OCI-LY3 (cell line): ENCODE data around the gene PRL.

Source experiments
- EZH2phosphoT487 ChIP-seq: fragments of 200-600 bp; shearing (Covaris generic); IDR thresholded peaks from 2 replicates; pipeline ENCODE4 v1.6.1; 2018; ENCODE audit warnings: antibody characterized with exemption, mixed run types, low read depth
- TF ChIP-seq, protein P1 (sequence below): fragments of 200-600, 300-600 bp; sonication (generic); IDR thresholded peaks from 2 replicates; pipeline ENCODE4 v1.5.1; 2014; ENCODE audit warnings: antibody characterized with exemption, low read length, low read depth

DNA sequence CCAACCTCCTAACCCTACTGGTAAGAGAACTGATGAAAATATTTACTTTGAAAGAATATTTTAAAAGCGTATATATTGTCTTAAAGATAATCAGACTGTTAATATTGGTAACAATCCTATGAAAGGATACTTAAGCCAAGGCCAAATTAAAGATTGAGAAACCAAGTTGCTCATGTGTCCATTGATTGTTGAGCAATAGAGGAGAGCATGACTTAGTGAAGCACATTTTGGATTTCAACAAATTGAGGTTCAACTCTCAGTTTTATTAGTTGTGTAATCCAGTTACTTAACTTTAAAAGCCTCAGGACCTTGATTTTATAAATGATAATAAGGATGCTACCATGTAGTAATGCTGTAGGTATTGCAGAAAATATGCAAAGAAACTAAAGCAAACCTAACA lies 56.8 kb downstream of the PRL start:
- TF ChIP-seq, protein P1, sequence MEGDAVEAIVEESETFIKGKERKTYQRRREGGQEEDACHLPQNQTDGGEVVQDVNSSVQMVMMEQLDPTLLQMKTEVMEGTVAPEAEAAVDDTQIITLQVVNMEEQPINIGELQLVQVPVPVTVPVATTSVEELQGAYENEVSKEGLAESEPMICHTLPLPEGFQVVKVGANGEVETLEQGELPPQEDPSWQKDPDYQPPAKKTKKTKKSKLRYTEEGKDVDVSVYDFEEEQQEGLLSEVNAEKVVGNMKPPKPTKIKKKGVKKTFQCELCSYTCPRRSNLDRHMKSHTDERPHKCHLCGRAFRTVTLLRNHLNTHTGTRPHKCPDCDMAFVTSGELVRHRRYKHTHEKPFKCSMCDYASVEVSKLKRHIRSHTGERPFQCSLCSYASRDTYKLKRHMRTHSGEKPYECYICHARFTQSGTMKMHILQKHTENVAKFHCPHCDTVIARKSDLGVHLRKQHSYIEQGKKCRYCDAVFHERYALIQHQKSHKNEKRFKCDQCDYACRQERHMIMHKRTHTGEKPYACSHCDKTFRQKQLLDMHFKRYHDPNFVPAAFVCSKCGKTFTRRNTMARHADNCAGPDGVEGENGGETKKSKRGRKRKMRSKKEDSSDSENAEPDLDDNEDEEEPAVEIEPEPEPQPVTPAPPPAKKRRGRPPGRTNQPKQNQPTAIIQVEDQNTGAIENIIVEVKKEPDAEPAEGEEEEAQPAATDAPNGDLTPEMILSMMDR = no peak
- TF ChIP-seq EZH2phosphoT487 = no peak
